IPS-NIHi11 (cell line): ENCODE data around the gene IFNA8.
"Not testable (repeated sequence)": the region's sequence is repeated elsewhere in the genome, so short reads cannot be mapped to it uniquely, and the experiment has no call there.

ENCODE experiments used
- DNase-seq: peaks from one replicate; pipeline ENCODE4 v3.0.0; 2012; ENCODE audit warnings: mixed read lengths, low spot score

Gene IFNA8

GRCh38 chr9:21408817-21409216 is at the start of gene IFNA8:
Gene IFNA8 (plus strand): TSS chr9:21409117. CDS start chr9:21409177, 60 bp downstream.
- DNase-seq = no peak

DNA sequence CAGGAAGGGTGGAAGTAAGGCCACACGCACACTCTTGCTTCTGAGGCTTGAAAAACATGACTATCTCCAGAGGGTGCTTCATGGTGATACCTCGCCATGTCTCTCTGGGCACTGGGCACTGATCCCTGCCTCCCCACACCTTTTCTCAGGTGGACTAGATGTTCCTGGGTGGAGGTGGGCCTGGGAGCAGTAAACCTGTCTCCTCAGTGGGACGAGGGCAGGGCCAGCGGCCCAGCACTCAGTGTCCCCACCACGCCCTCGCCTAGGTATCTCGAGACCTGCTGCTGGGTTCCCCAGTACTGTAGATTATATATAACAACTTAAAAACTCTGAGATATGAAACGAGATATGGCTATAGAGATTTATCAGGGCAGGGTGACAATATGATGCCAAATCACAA is 46.6 kb upstream of the IFNA8 start:
- DNase-seq = no peak

DNA sequence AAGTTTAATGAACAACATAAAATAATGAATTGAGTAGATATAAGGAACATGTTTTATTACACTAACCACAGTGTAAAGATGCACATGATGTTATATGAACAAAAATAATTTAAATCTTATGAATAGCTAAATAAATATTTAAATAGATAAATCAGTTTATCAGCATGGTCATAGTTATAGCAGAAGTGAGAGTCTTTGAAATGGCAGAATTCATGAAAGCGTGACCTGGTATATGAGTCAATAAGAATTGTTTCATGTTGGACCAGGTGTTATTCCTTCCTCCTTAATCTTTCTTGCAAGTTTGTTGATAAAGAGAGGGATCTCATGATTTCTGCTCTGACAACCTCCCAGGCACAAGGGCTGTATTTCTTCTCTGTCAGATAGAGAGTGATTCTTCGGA is 41.7 kb upstream of the IFNA8 start:
- not testable (repeated sequence) for DNase-seq

GRCh38 chr9:21367957-21368356 is 41.0 kb upstream of the IFNA8 start, which contains the start of gene IFNA13:
Gene IFNA13 (minus strand): TSS chr9:21368057. CDS start chr9:21368010, 47 bp downstream.
- no peak for DNase-seq

- not testable (repeated sequence) for DNase-seq
These were observed 37.5 kb upstream of the IFNA8 start for GRCh38 chr9:21371467-21371866.

DNA sequence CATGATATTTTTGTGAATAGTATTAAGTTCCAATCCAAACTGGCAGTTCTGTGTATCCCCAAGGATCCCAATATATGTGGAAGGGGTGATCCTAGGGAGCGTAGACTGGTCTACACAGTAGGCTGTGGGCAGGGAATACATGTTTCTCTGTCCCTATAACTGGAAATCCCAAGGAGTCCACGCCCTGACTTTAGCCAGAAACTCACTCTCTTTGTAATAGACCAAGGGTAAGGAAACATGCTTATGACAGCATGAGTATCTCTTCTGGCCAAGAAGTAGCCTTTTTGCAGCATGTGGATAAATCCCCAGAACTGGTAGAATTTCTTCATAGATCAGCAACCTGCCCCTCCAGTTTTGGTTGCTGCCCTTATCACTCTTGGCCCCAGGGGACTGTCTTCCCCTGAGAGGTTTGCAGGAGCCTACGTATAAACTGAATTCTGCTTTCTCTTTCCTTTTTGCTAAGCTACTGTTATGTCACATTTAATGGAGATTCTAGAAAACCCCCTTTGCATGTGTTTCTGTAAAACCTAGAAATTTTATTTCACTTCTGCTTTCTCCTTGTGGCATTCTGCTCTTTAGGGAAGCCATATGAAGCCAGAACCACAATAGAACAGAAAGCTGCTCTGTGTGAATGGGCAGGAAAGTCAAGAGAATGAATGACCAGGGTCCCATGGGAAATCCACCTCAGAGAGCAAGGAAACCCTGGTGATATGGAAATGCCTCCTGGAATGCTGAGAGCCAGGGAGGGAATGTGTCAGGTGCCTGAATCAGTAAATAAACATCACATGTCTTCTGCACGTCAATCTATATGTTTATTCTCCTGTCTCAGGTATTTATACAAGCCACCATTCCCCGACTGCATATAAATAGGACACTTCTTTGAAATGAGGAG is 27.2 kb upstream of the IFNA8 start:
- DNase-seq = peak; percentile 8

DNA sequence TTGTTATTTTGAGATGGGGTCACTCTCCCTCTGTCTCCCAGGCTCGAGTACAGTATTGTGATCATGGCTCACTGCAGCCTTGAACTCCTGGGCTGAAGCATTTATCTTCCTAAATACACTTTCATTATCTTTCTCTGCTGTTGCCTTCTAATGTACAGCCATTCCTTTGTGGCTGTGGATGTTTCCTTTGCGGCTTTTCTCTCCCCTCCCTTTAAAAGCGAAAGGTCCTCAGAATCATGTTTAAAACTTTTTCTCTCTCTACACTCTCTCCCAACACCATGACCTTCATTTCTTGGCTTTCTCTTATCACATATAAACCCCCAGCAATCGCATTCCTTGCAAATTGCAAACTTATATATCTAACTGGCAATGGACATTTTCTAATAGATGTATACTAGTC is 25.3 kb upstream of the IFNA8 start:
- no peak for DNase-seq

DNA sequence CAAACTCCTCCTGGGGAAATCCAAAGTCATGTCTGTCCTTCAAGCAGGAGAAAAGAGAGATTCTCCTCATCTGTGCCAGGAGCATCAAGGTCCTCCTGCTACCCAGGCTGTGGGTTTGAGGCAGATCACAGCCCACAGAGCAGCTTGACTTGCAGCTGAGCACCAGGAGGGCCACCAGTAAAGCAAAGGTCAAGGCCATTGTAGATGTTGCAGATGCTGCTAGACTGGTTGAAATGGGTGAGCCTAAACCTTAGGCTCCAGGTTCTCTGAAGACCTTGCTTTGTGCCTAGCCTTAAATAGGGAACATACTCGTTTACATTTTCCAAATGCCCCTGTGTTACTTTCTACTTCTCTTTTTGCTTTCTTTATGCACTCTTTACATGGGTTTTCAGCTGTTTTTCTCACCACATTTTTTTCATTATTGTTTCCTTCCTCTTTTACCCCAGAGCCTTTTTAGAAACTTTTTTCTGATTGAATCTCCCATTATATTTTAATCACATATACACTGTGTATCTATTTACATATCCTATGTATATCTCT is 23.7 kb upstream of the IFNA8 start, which contains the start of gene IFNA2:
TSS of gene IFNA2 (minus strand) at position 268 of the 540 bp plus-strand sequence. CDS start at position 199, 69 bp downstream.
- no peak for DNase-seq

DNA sequence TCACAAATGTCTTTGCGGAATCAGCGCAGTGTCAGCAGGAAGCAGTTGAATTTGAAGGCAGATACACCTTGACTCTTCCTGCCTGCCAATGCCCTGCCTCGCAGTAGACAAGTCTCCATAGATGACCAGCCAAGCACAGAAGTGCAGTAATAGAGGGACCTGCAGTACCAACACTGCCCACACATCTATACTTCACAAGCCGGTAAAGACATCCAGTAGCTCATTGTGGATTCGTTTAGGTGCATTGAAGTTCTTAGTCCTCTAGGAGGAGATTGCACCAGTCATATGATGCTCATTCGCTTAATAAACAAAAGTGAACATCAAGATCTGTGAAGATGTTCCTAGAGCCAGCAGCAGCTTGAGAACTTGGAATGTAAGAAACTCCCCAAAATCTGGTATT is 16.6 kb upstream of the IFNA8 start:
- peak; percentile 22 for DNase-seq

DNA sequence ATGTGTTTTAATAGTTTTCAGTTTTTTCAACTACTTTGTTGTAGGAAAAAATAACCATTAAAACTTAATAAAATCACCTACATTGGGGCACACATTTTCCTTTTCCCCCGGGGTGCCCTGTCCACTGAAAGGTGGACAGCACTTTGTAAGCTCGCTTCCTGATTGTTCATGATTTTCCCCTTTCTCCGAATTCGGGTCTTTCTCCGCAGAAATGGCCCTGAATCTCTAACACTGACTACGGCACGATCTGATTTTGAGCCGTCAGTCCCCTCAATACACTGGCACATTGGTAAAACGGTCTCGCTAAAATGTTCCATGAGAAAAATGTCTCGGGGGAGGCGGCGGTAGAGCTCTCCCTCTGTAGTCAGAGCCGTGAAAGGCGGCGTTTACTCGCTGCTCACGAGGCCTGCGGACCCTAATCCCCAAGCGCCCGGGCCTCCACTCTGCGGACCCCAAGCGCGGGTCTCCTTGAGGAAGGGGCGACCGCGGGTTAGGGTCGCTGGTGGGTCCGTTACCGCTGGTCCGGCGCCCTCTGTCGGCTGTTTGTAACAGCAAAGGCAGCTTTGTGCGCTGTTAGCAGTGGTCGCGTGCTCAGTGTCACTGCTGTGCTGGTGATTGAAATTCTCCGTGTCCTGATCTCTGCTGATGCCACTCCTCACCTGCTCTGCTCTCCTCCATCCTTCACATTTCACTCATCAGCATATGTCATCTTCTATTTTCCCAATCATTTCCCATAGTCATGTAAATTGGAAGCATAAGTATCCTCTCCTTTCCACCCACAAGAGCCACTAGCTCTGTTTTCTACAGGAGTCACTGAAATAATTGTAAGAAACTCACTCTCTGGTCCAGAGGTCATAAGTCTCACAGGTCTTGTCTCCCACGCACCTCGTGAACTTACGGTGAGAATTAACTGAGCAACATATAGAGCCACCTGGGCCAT is 12.9 kb upstream of the IFNA8 start:
- DNase-seq = peak; percentile 55

- no peak for DNase-seq
These were observed 9.9 kb upstream of the IFNA8 start for GRCh38 chr9:21398955-21399489.

DNA sequence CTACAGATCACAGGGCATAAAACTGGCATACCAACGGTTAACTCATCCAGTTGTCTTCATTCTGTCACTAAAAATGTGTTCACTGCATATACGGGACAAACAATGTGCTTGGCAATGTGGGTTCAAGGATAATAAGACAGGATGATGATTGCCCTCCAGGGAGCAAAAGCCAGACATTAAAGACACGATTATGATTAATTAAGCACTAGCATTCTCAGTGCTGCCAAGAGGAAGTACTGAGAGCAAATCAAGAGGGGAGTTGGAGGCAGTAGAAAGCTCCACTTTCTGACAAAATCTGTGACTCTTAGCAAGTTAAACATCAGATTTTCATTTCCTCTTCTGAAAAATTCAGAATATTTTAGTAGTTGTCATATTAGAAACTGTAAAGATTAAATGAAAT is 9.0 kb upstream of the IFNA8 start:
- DNase-seq = no peak

DNA sequence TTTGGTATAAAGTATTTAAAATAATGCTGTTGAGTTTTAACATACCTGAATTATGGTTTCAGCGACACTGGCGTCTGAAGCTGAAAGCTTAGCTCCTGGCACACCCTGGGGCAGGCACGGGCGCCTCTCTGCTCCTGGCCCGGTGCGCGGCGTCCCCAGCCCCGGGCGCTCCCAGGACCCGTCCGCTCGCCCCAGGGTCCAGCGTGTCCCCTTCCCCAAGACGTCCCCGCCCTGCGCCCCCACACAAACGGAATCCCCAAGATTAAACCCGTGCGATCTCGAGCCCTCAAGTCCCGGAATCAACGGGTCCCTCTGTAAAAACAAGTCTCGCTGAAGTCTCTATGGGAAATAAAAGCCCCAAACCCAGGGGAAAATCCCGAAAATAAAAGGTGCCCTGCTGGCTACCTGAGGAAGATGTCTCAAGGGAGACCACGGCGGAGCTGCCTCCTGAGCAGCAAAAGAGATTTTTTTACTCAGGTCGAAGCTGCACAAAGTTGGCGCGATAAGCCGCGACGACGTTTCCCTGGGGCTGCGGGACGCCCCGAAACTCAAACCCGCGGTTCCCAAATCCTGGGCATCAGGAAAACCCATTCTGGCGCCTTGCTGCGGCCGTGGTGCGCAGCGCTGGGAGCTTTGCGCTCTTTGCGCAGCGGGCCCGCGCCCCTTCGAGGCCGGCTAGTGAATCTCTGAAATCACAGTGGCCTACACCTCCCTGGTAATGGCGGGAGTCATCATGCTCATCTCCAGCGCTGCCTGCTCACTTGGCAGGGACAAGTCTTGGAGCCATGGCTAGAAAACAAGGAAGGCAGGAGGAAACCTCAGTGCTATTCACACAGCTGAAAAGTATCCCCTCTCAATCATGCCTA is 6.3 kb upstream of the IFNA8 start:
- peak; percentile 59 for DNase-seq

GRCh38 chr9:21404146-21404545 is 4.8 kb upstream of the IFNA8 start:
- no peak for DNase-seq

- DNase-seq = no peak
These were observed 3.2 kb downstream of the IFNA8 start for GRCh38 chr9:21412107-21412506.

GRCh38 chr9:21413151-21413550 is 4.2 kb downstream of the IFNA8 start:
- DNase-seq = no peak

- DNase-seq = no peak
These were observed 4.7 kb downstream of the IFNA8 start for GRCh38 chr9:21413624-21414023.

GRCh38 chr9:21414220-21414940 is 5.5 kb downstream of the IFNA8 start:
- no peak for DNase-seq

DNA sequence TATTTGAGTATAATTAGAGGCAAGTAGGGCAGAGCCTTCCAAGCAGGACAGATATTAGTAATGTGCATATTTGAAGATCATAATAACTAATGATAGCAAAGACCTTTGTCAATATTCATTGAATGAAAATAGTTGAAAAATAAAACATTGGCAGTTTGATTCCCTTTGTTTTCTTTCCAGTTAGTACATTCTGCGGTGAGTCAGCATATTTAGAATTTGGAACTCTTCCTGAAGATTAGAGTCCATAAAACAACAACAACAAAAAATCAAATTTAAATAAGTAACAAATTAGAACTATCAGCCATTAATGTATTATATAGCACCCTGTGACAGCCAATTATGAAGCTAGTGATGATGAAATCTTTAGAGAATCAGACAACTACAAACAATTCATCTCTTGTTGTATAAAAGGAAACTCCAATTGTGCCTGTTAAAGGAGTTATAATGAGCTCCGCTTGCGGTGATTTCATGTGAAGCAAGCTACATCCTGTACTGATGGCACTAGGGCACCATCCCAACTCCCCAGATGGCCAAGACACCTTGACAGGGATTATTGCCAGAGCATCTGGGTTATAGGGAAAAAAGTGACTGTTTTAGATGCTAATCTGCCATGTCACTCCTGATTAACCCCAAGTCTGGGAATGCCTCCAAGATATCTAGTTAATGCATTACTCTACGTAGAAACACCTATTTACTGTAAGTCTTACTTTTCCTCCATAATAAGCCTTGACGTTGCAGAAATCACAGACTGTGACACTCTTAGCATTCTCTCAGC is 6.8 kb downstream of the IFNA8 start:
- no peak for DNase-seq

DNA sequence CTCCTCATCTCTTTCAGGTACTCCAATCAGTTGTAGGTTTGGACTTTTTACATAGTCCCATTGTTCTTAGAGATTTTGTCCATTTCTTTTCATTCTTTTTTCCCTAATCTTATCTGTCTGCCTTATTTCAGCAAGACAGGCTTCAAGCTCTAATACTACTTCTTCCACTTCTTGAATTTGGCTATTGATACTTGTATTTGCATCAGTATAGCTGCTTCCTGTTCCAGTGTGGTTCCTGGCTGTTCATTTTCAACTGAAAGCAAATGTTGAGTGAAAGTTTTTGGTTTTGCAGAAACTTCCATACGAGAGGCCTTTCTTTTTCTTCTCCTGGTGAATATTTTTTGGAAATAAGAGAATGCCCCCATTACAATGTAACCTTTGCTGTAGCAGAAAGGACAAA is 19.3 kb downstream of the IFNA8 start:
- DNase-seq = no peak
